ENCODE data around the gene TSNAX.
"Not testable (repeated sequence)": the region's sequence is repeated elsewhere in the genome, so short reads cannot be mapped to it uniquely, and the experiment has no call there.

Gene TSNAX

GRCh38 chr1:231564373-231564772, 35.9 kb downstream of the TSNAX start:
- FAIRE-seq: no peak

GRCh38 chr1:231566496-231566895, 38.0 kb downstream of the TSNAX start:
- no peak for FAIRE-seq

GRCh38 chr1:231570262-231570661, 41.8 kb downstream of the TSNAX start:
- not testable (repeated sequence) for FAIRE-seq

GRCh38 chr1:231571904-231572303, 43.4 kb downstream of the TSNAX start:
- FAIRE-seq: no peak

- no peak for FAIRE-seq
Measured at GRCh38 chr1:231575472-231575871, 47.0 kb downstream of the TSNAX start.

GRCh38 chr1:231576804-231577718, 48.6 kb downstream of the TSNAX start:
- FAIRE-seq: no peak

GRCh38 chr1:231580874-231581273, 52.4 kb downstream of the TSNAX start:
- FAIRE-seq: no peak

GRCh38 chr1:231581859-231582258, 53.4 kb downstream of the TSNAX start:
- no peak for FAIRE-seq

GRCh38 chr1:231583376-231583775, 54.9 kb downstream of the TSNAX start:
- FAIRE-seq: no peak

GRCh38 chr1:231584117-231584516, 55.6 kb downstream of the TSNAX start:
- no peak for FAIRE-seq

GRCh38 chr1:231584921-231585320, 56.5 kb downstream of the TSNAX start:
- no peak for FAIRE-seq

GRCh38 chr1:231590453-231591198, 62.2 kb downstream of the TSNAX start:
- no peak for FAIRE-seq

- no peak for FAIRE-seq
Measured at GRCh38 chr1:231591466-231591865, 63.0 kb downstream of the TSNAX start.

- FAIRE-seq: no peak
Measured at GRCh38 chr1:231592809-231593208, 64.3 kb downstream of the TSNAX start.

- FAIRE-seq: not testable (repeated sequence)
Measured at GRCh38 chr1:231593264-231593663, 64.8 kb downstream of the TSNAX start.

GRCh38 chr1:231594123-231594522, 65.7 kb downstream of the TSNAX start:
- no peak for FAIRE-seq

- FAIRE-seq: no peak
Measured at GRCh38 chr1:231594749-231595148, 66.3 kb downstream of the TSNAX start.

- no peak for FAIRE-seq
Measured at GRCh38 chr1:231596337-231596791, 67.9 kb downstream of the TSNAX start.

GRCh38 chr1:231597971-231598370, 69.5 kb downstream of the TSNAX start:
- FAIRE-seq: no peak

GRCh38 chr1:231600458-231600976, 72.0 kb downstream of the TSNAX start:
- FAIRE-seq: no peak

GRCh38 chr1:231601824-231602672, 73.6 kb downstream of the TSNAX start:
- FAIRE-seq: no peak

- FAIRE-seq: no peak
Measured at GRCh38 chr1:231602673-231602984, 74.2 kb downstream of the TSNAX start.
